K562 (cell line): Measurements from ENCODE around the gene SNRNP48. TPM values are rescaled to one million over a fixed set of nuclear protein-coding genes. Genes with fewer than 3 reads are reported as not detected.

ENCODE experiments used
- ATAC-seq: fragments of 200-7000 bp; cut with Tn5 transposase; 3 replicates; pipeline ENCODE4 v1.9.1; 2020; ENCODE audit warnings: moderate library complexity
- BruUV-seq: library from RNA; stranded (reverse); fragments of 400-500 nt; replicated peaks from 2 replicates; lab custom pipeline; 2021; lab: Mats Ljungman, UMichigan
- CTCF ChIA-PET: fragments of 300-600 bp; formaldehyde crosslinking; extraction: SDS; loops from one replicate; lab custom pipeline; 2021; ENCODE audit warnings: low intra/inter-chr PET ratio; lab: Yijun Ruan, JAX
- POLR2A ChIA-PET: fragments of 300-600, 350-650 bp; sonication (Branson Sonifier 250); formaldehyde crosslinking; extraction: SDS; loops from one replicate; lab custom pipeline; 2021; ENCODE audit warnings: antibody characterized with exemption, inconsistent platforms; lab: Yijun Ruan, JAX
- DNase-seq, 4 experiments: peaks; one replicate each; pipeline versions ENCODE4 v3.0.0 to v3.0.0-alpha.2; 2011 to 2018; ENCODE audit warnings: low spot score in 3 of 4, mixed read lengths in 3 of 4; ENCODE audit errors: extremely low read depth in 1 of 4
- FAIRE-seq: peaks from 2 replicates; lab custom pipeline; 2011; peaks lifted over from hg19 to GRCh38; lab: Jason Lieb, UNC
- H2AFZ ChIP-seq: 2 replicates; pipeline ENCODE4 v1.6.0; 2011; ENCODE audit warnings: low read depth, low read length, control low read depth, inconsistent platforms
- H3K27ac ChIP-seq: fragments of 200-600 bp; 3 replicates; pipeline ENCODE4 v1.8.0; 2011; ENCODE audit warnings: low read depth, mild to moderate bottlenecking, control low read depth, inconsistent platforms, low read length, moderate library complexity, mixed read lengths; ENCODE audit errors: extremely low read depth
- H3K27me3 ChIP-seq, 2 experiments: fragments of 300-600 bp in 1 of 2; 2 replicates in 1 of 2; 3 replicates in 1 of 2; pipeline versions ENCODE4 v1.6.0 to v1.8.0; 2011; ENCODE audit warnings: inconsistent platforms in 2 of 2, low read length in 2 of 2, mild to moderate bottlenecking in 1 of 2, mixed read lengths in 1 of 2, moderate library complexity in 1 of 2; ENCODE audit not compliant: control insufficient read depth in 2 of 2, insufficient read depth in 2 of 2
- H3K36me3 ChIP-seq: fragments of 300-600 bp; 3 replicates; pipeline ENCODE4 v1.8.0; 2011; ENCODE audit warnings: mild to moderate bottlenecking, low read length, inconsistent platforms; ENCODE audit not compliant: control insufficient read depth, insufficient read depth
- H3K4me1 ChIP-seq, 2 experiments: fragments of 200-600 bp in 1 of 2; replicated peaks in 1 of 2; 2 replicates in 1 of 2; 3 replicates in 1 of 2; pipeline versions ENCODE4 v1.5.1 to v1.8.0; 2011; ENCODE audit warnings: inconsistent platforms in 2 of 2, low read length in 2 of 2, mild to moderate bottlenecking in 1 of 2, mixed read lengths in 1 of 2, moderate library complexity in 1 of 2; ENCODE audit not compliant: control insufficient read depth in 2 of 2, insufficient read depth in 2 of 2
- H3K4me2 ChIP-seq: 2 replicates; pipeline ENCODE4 v1.6.1; 2011; ENCODE audit warnings: low read length, control low read depth, inconsistent platforms, mixed read lengths; ENCODE audit not compliant: insufficient read depth
- H3K4me3 ChIP-seq: fragments of 200-600 bp; sonication (generic), shearing (Covaris generic); 2 replicates; pipeline ENCODE4 v1.5.1; 2016; ENCODE audit warnings: control low read depth, inconsistent platforms
- H3K79me2 ChIP-seq: fragments of 200-600 bp; 3 replicates; pipeline ENCODE4 v1.8.0; 2011; ENCODE audit warnings: low read length, inconsistent platforms; ENCODE audit not compliant: control insufficient read depth, insufficient read depth
- H3K9ac ChIP-seq, 2 experiments: 2 replicates each; pipeline versions ENCODE4 v1.6.0 to v1.6.1; 2011; ENCODE audit warnings: low read depth in 2 of 2, low read length in 2 of 2, control low read depth in 1 of 2, inconsistent platforms in 1 of 2, mild to moderate bottlenecking in 1 of 2, mixed read lengths in 1 of 2; ENCODE audit not compliant: insufficient read depth in 1 of 2
- H3K9me1 ChIP-seq: one replicate; pipeline ENCODE4 v1.6.0; 2011; ENCODE audit warnings: inconsistent platforms, mild to moderate bottlenecking, low read length, moderate library complexity; ENCODE audit not compliant: control insufficient read depth, insufficient read depth
- H3K9me3 ChIP-seq: replicated peaks from 2 replicates; pipeline ENCODE4 v1.5.1; 2011; ENCODE audit warnings: low read depth, low read length, inconsistent platforms; ENCODE audit not compliant: control insufficient read depth, insufficient read depth
- H4K20me1 ChIP-seq: replicated peaks from 2 replicates; pipeline ENCODE4 v1.6.1; 2011; ENCODE audit warnings: low read length, inconsistent platforms, mixed read lengths; ENCODE audit not compliant: control insufficient read depth, insufficient read depth
- CEBPB ChIP-seq: fragments of 450-650 bp; IDR thresholded peaks from 2 replicates; pipeline ENCODE4 v1.6.1; 2016; ENCODE audit warnings: missing genetic modification characterization, missing compliant biosample characterization
- CEBPG ChIP-seq, 3 experiments: fragments of 200-800 bp in 1 of 3; sonication (Bioruptor generic) in 1 of 3; sonication (generic) in 1 of 3; formaldehyde crosslinking in 1 of 3; IDR thresholded peaks in 2 of 3; conservative IDR thresholded peaks in 1 of 3; 2 replicates each; pipeline versions ENCODE4 v1.6.1 to v1.8.0; 2016 to 2022; ENCODE audit warnings: missing compliant biosample characterization in 2 of 3, missing genetic modification characterization in 2 of 3, mild to moderate bottlenecking in 1 of 3, missing genetic modification reagents in 1 of 3
- FOSL1 ChIP-seq: fragments of 200-800 bp; sonication (Bioruptor generic); conservative IDR thresholded peaks from 2 replicates; pipeline ENCODE4 v1.6.1; 2016; ENCODE audit warnings: missing genetic modification characterization, missing compliant biosample characterization
- FOXA3 ChIP-seq, 2 experiments: fragments of 450-650 bp in 1 of 2; sonication (generic) in 1 of 2; formaldehyde crosslinking; IDR thresholded peaks in 1 of 2; conservative IDR thresholded peaks in 1 of 2; 2 replicates each; pipeline versions ENCODE4 v1.4.0 to v1.8.0; 2020 to 2022; ENCODE audit warnings: mild to moderate bottlenecking in 2 of 2, missing genetic modification reagents in 1 of 2
- MYC ChIP-seq, 2 experiments: fragments of 250-450 bp in 1 of 2; sonication (Bioruptor Pico) in 1 of 2; IDR thresholded peaks; 2 replicates each; pipeline versions ENCODE4 v1.5.1 to v1.6.1; 2012 to 2021; ENCODE audit warnings: low read depth in 2 of 2, borderline replicate concordance in 1 of 2, improper control_type of control experiment in 1 of 2, low read length in 1 of 2, mild to moderate bottlenecking in 1 of 2, moderate library complexity in 1 of 2
- NBN ChIP-seq: fragments of 450-650 bp; IDR thresholded peaks from 2 replicates; pipeline ENCODE4 v1.6.1; 2016; ENCODE audit warnings: low read depth, mild to moderate bottlenecking
- RNF2 ChIP-seq: sonication (generic); IDR thresholded peaks from 2 replicates; pipeline ENCODE4 v1.6.1; 2016
- RNF219 ChIP-seq: fragments of 250-450 bp; sonication (Bioruptor Pico); IDR thresholded peaks from 2 replicates; pipeline ENCODE4 v1.5.0; 2022; ENCODE audit warnings: mild to moderate bottlenecking
- WGBS: fragments of 100-300 bp; shearing (Covaris generic); methylation state at CpG from one replicate; pipeline ENCODE4 v1.1.6; 2016; ENCODE audit warnings: low coverage, mixed read lengths; ENCODE audit not compliant: insufficient coverage; ENCODE audit errors: missing lambda C conversion rate; 5-methylcytosine and 5-hydroxymethylcytosine counted together
- in situ Hi-C: fragments of 300-500 bp; cut with MboI; formaldehyde crosslinking; loops from 4 replicates; pipeline ENCODE4 v1.15.0; 2018; ENCODE audit warnings: inconsistent platforms, mixed read lengths
- intact Hi-C: fragments of 100-400 bp; cut with micrococcal nuclease; formaldehyde crosslinking; loops from 2 replicates; pipeline ENCODE4 v1.14.2; 2022
- polyA plus RNA-seq, 8 experiments: library from polyadenylated mRNA; depleted of rRNA in 4 of 8; stranded (reverse) in 5 of 8; unstranded in 3 of 8; fragments of >200 nt; fragmentation: Nextera tagmentation in 2 of 8; fragmentation: Illumina TruSeq in 1 of 8; extraction: Ambion mirVana in 2 of 8; extraction: Trizol in 1 of 8; gene quantifications; 2 replicates each; pipeline versions ENCODE4 v1.2.1 to v1.2.3, GENCODE V29; 2011 to 2014; ENCODE audit warnings: inconsistent platforms in 1 of 8, missing spikeins in 1 of 8
- total RNA-seq, 7 experiments: library from RNA; depleted of rRNA in 6 of 7; stranded (reverse); fragments of >200 nt in 6 of 7; fragmentation: Illumina TruSeq in 2 of 7; extraction: Trizol in 2 of 7; gene quantifications; 2 replicates each; pipeline versions ENCODE4 v1.2.1 to v1.2.3, GENCODE V29; 2011 to 2021; ENCODE audit warnings: low replicate concordance in 1 of 7
- TF ChIP-seq, protein P1 (sequence below), 3 experiments: fragments of 200-800 bp in 1 of 3; sonication (Bioruptor generic) in 1 of 3; sonication (generic) in 1 of 3; formaldehyde crosslinking in 1 of 3; IDR thresholded peaks; 2 replicates each; pipeline versions ENCODE4 v1.6.1 to v1.8.0; 2016 to 2022; ENCODE audit warnings: mild to moderate bottlenecking in 2 of 3, missing compliant biosample characterization in 2 of 3, missing genetic modification characterization in 2 of 3, missing genetic modification reagents in 1 of 3

SNRNP48 gene
- total and polyA plus RNA-seq, 9 of the 15 experiments (the other 6 are each of a cell fraction or from before 2014, with no cell fraction given) = 6.2 to 32.9 (median 18.6) TPM

GRCh38 chr6:7649037-7649810 lies 59.2 kb downstream of the SNRNP48 start:
- H3K4me2 ChIP-seq = no peak overlapping the region
- no peak for DNase-seq
- ATAC-seq = no peak
- no peaks in the 10 kb centered on the region; the same call in 1 of the 2 replicates for H4K20me1 ChIP-seq
- CTCF ChIA-PET = no interaction called here
- H3K9me1 ChIP-seq = no peaks in the 10 kb centered on the region
- no peak for TF ChIP-seq RNF2
- no peak for TF ChIP-seq CEBPG (CRISPR knock-in tag; IDR thresholded peaks at IDR 0.05)
- peak; percentile 21 to 56; a peak in 2 of 4 replicates for TF ChIP-seq CEBPG (tag; conservative IDR thresholded peaks at IDR 0.05 in 1 of 2, IDR thresholded peaks at IDR 0.05 in 1 of 2)
- TF ChIP-seq CEBPB = peak; percentile 68
- H3K79me2 ChIP-seq = no peaks in the 10 kb centered on the region
- FAIRE-seq = no peak
- intact Hi-C loops = no loop called here
- no peaks in the 10 kb centered on the region for H3K36me3 ChIP-seq
- whole genome bisulfite sequencing = 4% methylated on average over 12 of the region's 12 CpGs
- no peaks in the 10 kb centered on the region for H3K4me1 ChIP-seq
- H3K9ac ChIP-seq = no peak overlapping the region
- H2AFZ ChIP-seq = no peak overlapping the region
- no TSS peak for BruUV-seq
- H3K27ac ChIP-seq = no peak overlapping the region
- no peaks in the 10 kb centered on the region for H3K9me3 ChIP-seq
- POLR2A ChIA-PET = no interaction called here
- in situ Hi-C loops = no loop called here
- H3K4me3 ChIP-seq = no peak overlapping the region
- H3K27me3 ChIP-seq = peaks cover 30 to 42% of the 10 kb centered on the region in 2 experiments

- in situ Hi-C loops = no loop called here
- BruUV-seq = no TSS peak
- no peak for TF ChIP-seq FOXA3 (CRISPR knock-in tag; conservative IDR thresholded peaks at IDR 0.05 in 1 of 2, IDR thresholded peaks at IDR 0.05 in 1 of 2)
- TF ChIP-seq NBN = no peak
- TF ChIP-seq, protein P1, sequence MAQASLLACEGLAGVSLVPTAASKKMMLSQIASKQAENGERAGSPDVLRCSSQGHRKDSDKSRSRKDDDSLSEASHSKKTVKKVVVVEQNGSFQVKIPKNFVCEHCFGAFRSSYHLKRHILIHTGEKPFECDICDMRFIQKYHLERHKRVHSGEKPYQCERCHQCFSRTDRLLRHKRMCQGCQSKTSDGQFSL (CRISPR knock-in tag; IDR thresholded peaks at IDR 0.05) = no peak
- TF ChIP-seq, protein P1 (tag; IDR thresholded peaks at IDR 0.05) = no peak
- no peak for TF ChIP-seq MYC (IDR thresholded peaks at IDR 0.05; ENCODE audit: low read depth, low read length)
- TF ChIP-seq MYC (CRISPR knock-in tag; IDR thresholded peaks at IDR 0.05; ENCODE audit: borderline replicate concordance, low read depth) = no peak
- no peak for TF ChIP-seq FOSL1 (tag)
- TF ChIP-seq RNF219 (CRISPR knock-in tag) = no peak
Measured at GRCh38 chr6:7650878-7651277, 60.9 kb downstream of the SNRNP48 start.

More at GRCh38 chr6:7650878-7651277, 60.9 kb downstream of the SNRNP48 start:
- Histone ChIP-seq H3K27ac (no peak overlapping the region), H3K4me1 (no peaks in the 10 kb centered on the region), H3K9me3 (no peaks in the 10 kb centered on the region), H3K36me3 (no peaks in the 10 kb centered on the region), H4K20me1 (no peaks in the 10 kb centered on the region; the same call in 1 of the 2 replicates), H3K9me1 (no peaks in the 10 kb centered on the region), H3K27me3 (peaks cover 31 to 42% of the 10 kb centered on the region in 2 experiments), H2AFZ (no peak overlapping the region), H3K9ac (no peak overlapping the region), H3K79me2 (no peaks in the 10 kb centered on the region), H3K4me2 (no peak overlapping the region), H3K4me3 (no peak overlapping the region)
- 3% methylated on average over 4 of the region's 4 CpGs for WGBS
- intact Hi-C loops = no loop called here
- no peak for FAIRE-seq
- ChIA-PET CTCF (no interaction called here), POLR2A (interaction anchor here (1.0 to 1.1 kb wide), 3 partner anchors 12 to 21 kb away, joined by 3 read pairs; no protein-coding TSS in a partner anchor)
- no peak for DNase-seq
- no peak; the same call in 2 of the 3 replicates for ATAC-seq
